ENCODE data around the gene EBF4. TPM values are rescaled to one million over a fixed set of nuclear protein-coding genes. Genes with fewer than 3 reads are reported as not detected.
A peak's percentile ranks its signal among the peaks of the same experiment; 100 is the strongest.

Gene EBF4
- total and polyA plus RNA-seq, 10 of the 15 experiments (the other 5 are each of a cell fraction or from before 2014, with no cell fraction given), result 0.13 TPM; not detected in 9

DNA sequence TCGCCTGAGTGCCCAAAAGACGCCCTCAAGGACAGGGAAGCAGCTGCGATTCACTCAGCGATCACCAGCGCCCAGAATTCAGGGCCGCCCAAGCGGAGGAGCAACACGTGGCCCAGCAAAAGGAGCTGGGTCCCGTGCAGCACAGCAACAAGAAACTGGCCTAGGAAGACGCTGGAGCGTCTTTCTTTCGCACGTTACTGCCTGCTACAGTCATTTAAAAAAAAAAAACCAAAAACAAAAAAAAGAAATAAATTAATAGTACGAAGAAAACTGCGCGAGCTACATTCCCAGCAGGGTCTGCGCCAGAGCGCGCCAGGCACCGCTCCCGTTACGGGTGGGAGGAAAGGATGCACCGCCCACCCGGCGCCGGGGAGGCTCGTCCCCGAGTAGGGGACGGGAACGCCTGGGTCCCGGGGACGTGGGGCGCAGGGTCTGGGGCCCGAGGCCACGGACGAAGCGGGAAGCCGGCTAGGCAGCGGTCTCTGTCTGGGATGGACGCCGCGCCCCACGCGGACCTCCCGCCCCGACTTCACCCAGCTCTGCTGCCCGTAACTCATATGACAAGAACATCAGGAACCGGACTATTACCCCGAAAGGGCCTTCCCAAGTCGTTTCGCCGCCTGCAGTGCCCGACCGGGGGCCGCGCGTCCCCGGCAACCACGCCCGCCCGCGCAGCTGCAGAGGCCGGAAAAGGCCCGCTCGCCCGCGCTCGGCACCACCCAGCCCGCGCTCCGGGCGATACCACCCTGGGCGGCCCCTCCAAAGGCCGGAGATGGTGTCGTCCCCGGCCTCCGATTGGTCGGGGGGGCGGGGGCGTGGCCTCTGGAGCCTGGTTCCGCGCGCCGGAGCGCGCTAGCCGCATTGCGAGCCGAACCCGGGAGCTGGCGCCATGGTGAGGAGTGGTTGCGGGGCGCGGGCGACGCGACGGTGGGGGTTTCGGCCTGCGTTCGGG is 40.5 kb upstream of the EBF4 start, which contains the start of gene NOP56 (continued):
- TF ChIP-seq, protein P1, sequence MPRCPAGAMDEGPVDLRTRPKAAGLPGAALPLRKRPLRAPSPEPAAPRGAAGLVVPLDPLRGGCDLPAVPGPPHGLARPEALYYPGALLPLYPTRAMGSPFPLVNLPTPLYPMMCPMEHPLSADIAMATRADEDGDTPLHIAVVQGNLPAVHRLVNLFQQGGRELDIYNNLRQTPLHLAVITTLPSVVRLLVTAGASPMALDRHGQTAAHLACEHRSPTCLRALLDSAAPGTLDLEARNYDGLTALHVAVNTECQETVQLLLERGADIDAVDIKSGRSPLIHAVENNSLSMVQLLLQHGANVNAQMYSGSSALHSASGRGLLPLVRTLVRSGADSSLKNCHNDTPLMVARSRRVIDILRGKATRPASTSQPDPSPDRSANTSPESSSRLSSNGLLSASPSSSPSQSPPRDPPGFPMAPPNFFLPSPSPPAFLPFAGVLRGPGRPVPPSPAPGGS (IDR thresholded peaks at IDR 0.05; ENCODE audit: borderline replicate concordance, insufficient read depth, low read depth, low read length, poor library complexity, severe bottlenecking), result peak; percentile 7
- TF ChIP-seq, protein P2, sequence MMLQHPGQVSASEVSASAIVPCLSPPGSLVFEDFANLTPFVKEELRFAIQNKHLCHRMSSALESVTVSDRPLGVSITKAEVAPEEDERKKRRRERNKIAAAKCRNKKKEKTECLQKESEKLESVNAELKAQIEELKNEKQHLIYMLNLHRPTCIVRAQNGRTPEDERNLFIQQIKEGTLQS (IDR thresholded peaks at IDR 0.05; ENCODE audit: borderline replicate concordance, extremely low read depth, low read depth, low read length), result no peak
- no peak for TF ChIP-seq MTA3 (IDR thresholded peaks at IDR 0.05; ENCODE audit: borderline replicate concordance, low read length)
- TF ChIP-seq LARP7 (IDR thresholded peaks at IDR 0.05), result no peak; the same call in none of the 2 replicates
- no peak for TF ChIP-seq CEBPB (IDR thresholded peaks at IDR 0.05; ENCODE audit: borderline replicate concordance in 1 of 2, low read depth in 2 of 2, low read length in 2 of 2)
- TF ChIP-seq PML (IDR thresholded peaks at IDR 0.05; ENCODE audit: low read length), result peak; percentile 99
- TF ChIP-seq, protein P3, sequence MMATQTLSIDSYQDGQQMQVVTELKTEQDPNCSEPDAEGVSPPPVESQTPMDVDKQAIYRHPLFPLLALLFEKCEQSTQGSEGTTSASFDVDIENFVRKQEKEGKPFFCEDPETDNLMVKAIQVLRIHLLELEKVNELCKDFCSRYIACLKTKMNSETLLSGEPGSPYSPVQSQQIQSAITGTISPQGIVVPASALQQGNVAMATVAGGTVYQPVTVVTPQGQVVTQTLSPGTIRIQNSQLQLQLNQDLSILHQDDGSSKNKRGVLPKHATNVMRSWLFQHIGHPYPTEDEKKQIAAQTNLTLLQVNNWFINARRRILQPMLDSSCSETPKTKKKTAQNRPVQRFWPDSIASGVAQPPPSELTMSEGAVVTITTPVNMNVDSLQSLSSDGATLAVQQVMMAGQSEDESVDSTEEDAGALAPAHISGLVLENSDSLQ (IDR thresholded peaks at IDR 0.05), result no peak
- TF ChIP-seq MTA2 (IDR thresholded peaks at IDR 0.05; ENCODE audit: low read depth), result no peak
- TF ChIP-seq, protein P4, sequence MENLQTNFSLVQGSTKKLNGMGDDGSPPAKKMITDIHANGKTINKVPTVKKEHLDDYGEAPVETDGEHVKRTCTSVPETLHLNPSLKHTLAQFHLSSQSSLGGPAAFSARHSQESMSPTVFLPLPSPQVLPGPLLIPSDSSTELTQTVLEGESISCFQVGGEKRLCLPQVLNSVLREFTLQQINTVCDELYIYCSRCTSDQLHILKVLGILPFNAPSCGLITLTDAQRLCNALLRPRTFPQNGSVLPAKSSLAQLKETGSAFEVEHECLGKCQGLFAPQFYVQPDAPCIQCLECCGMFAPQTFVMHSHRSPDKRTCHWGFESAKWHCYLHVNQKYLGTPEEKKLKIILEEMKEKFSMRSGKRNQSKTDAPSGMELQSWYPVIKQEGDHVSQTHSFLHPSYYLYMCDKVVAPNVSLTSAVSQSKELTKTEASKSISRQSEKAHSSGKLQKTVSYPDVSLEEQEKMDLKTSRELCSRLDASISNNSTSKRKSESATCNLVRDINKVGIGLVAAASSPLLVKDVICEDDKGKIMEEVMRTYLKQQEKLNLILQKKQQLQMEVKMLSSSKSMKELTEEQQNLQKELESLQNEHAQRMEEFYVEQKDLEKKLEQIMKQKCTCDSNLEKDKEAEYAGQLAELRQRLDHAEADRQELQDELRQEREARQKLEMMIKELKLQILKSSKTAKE (IDR thresholded peaks at IDR 0.05; ENCODE audit: low read depth, poor library complexity, severe bottlenecking), result no peak
- TF ChIP-seq NRF1 (conservative IDR thresholded peaks at IDR 0.05; ENCODE audit: low read depth, low read length), result peak; percentile 40; the same call in 1 of the 2 replicates
- TF ChIP-seq POLR2A (IDR thresholded peaks at IDR 0.05; ENCODE audit: low read depth, low read length), result peak; percentile 100
- no peak for TF ChIP-seq ESRRA (IDR thresholded peaks at IDR 0.05; ENCODE audit: low read length)
- TF ChIP-seq CBX3 (IDR thresholded peaks at IDR 0.05; ENCODE audit: borderline replicate concordance, low read depth), result no peak
- TF ChIP-seq, protein P5, sequence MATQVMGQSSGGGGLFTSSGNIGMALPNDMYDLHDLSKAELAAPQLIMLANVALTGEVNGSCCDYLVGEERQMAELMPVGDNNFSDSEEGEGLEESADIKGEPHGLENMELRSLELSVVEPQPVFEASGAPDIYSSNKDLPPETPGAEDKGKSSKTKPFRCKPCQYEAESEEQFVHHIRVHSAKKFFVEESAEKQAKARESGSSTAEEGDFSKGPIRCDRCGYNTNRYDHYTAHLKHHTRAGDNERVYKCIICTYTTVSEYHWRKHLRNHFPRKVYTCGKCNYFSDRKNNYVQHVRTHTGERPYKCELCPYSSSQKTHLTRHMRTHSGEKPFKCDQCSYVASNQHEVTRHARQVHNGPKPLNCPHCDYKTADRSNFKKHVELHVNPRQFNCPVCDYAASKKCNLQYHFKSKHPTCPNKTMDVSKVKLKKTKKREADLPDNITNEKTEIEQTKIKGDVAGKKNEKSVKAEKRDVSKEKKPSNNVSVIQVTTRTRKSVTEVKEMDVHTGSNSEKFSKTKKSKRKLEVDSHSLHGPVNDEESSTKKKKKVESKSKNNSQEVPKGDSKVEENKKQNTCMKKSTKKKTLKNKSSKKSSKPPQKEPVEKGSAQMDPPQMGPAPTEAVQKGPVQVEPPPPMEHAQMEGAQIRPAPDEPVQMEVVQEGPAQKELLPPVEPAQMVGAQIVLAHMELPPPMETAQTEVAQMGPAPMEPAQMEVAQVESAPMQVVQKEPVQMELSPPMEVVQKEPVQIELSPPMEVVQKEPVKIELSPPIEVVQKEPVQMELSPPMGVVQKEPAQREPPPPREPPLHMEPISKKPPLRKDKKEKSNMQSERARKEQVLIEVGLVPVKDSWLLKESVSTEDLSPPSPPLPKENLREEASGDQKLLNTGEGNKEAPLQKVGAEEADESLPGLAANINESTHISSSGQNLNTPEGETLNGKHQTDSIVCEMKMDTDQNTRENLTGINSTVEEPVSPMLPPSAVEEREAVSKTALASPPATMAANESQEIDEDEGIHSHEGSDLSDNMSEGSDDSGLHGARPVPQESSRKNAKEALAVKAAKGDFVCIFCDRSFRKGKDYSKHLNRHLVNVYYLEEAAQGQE (IDR thresholded peaks at IDR 0.05; ENCODE audit: low read depth, low read length), result no peak
- TF ChIP-seq TCF3 (IDR thresholded peaks at IDR 0.05; ENCODE audit: borderline replicate concordance, insufficient read depth, low read depth, low read length), result peak; percentile 77
- peak; percentile 90 for TF ChIP-seq SIN3A (IDR thresholded peaks at IDR 0.05; ENCODE audit: low read depth, low read length)

Data from GM12878 (cell line).